Lower leg skin (tissue), 4 donors: ENCODE measurements around the gene PPP1R11. TPM values are rescaled to one million over a fixed set of nuclear protein-coding genes. Genes with fewer than 3 reads are reported as not detected.
"Not testable (repeated sequence)": the region's sequence is repeated elsewhere in the genome, so short reads cannot be mapped to it uniquely, and the experiment has no call there.

Experiments used
- DNase-seq, 2 donors: peaks; one replicate each; pipeline ENCODE4 v3.0.0-alpha.2; 2019; ENCODE audit warnings: low spot score in 2 of 2
- H3K4me3 ChIP-seq: fragments of 200-600 bp; sonication (generic); 2 replicates; pipeline ENCODE4 v1.5.1; 2017; ENCODE audit warnings: mild to moderate bottlenecking, low read depth; ENCODE audit not compliant: poor library complexity, severe bottlenecking
- CTCF ChIP-seq, 3 donors: fragments of 450-650 bp; IDR thresholded peaks; one replicate each; pipeline ENCODE4 v1.5.1; 2016; ENCODE audit warnings: antibody characterized with exemption in 3 of 3, mild to moderate bottlenecking in 3 of 3, moderate library complexity in 2 of 3
- POLR2A ChIP-seq, 2 donors: fragments of 450-650 bp; IDR thresholded peaks; one replicate each; pipeline ENCODE4 v1.6.1; 2016 to 2017; ENCODE audit warnings: antibody characterized with exemption in 2 of 2, mild to moderate bottlenecking in 1 of 2, moderate library complexity in 1 of 2
- whole genome bisulfite sequencing, 2 donors: methylation state at CpG; one replicate each; pipeline ENCODE4 v1.1.5; 2018; 5-methylcytosine and 5-hydroxymethylcytosine counted together
- intact Hi-C: fragments of 100-400 bp; cut with DNase I; formaldehyde crosslinking; loops from one replicate; pipeline ENCODE4 v1.15.0; 2023; ENCODE audit warnings: low total_unique reads
- total RNA-seq, 4 donors: library from RNA; depleted of rRNA; stranded (reverse); fragments of >200 nt; gene quantifications; one replicate each; pipeline ENCODE4 v1.1.0, GENCODE V29; 2016

PPP1R11 gene
- 10 to 100 TPM; 32.2 to 38.2 (median 36.6) TPM for total RNA-seq

GRCh38 chr6:30066577-30067459, at the start of gene PPP1R11:
Gene PPP1R11 (plus strand): TSS chr6:30067198. CDS start chr6:30067411, 213 bp downstream.
- H3K4me3 ChIP-seq: peak within 1 kb of the TSS; percentile 63
- peak; percentile 98 to 99 for DNase-seq
- WGBS, 2 donors: 0% methylated on average over 46 of the region's 46 CpGs
- intact Hi-C loops: no loop called here
- TF ChIP-seq POLR2A (IDR thresholded peaks at IDR 0.05): no peak
- TF ChIP-seq CTCF (IDR thresholded peaks at IDR 0.05): no peak

GRCh38 chr6:30019819-30020218, 47.2 kb upstream of the PPP1R11 start:
- H3K4me3 ChIP-seq: no peak overlapping the region
- TF ChIP-seq POLR2A (IDR thresholded peaks at IDR 0.05) (no peak), CTCF (IDR thresholded peaks at IDR 0.05) (no peak)
- WGBS, 2 donors: 88 to 100% methylated on average over 2 of the region's 2 CpGs
- no peak for DNase-seq
- intact Hi-C loops: no loop called here

GRCh38 chr6:30020626-30021025, 46.4 kb upstream of the PPP1R11 start:
- TF ChIP-seq POLR2A (IDR thresholded peaks at IDR 0.05) (no peak), CTCF (IDR thresholded peaks at IDR 0.05) (no peak)
- no peak overlapping the region for H3K4me3 ChIP-seq
- WGBS, 2 donors: 94 to 95% methylated on average over 1 of the region's 1 CpG
- DNase-seq: no peak
- intact Hi-C loops: no loop called here

- 90 to 94% methylated on average over 3 of the region's 3 CpGs for WGBS, 2 donors
- no peak for DNase-seq
- TF ChIP-seq CTCF (IDR thresholded peaks at IDR 0.05) (no peak), POLR2A (IDR thresholded peaks at IDR 0.05) (no peak)
- intact Hi-C loops: no loop called here
- H3K4me3 ChIP-seq: no peak overlapping the region
Measured at GRCh38 chr6:30022189-30022588, 44.8 kb upstream of the PPP1R11 start.

GRCh38 chr6:30022712-30023111, 44.3 kb upstream of the PPP1R11 start:
- intact Hi-C loops, H3K4me3 ChIP-seq, DNase-seq: not testable (repeated sequence)

- no peak for DNase-seq
- TF ChIP-seq CTCF (IDR thresholded peaks at IDR 0.05): no peak
- no peak for TF ChIP-seq POLR2A (IDR thresholded peaks at IDR 0.05)
- 93 to 98% methylated on average over 1 of the region's 1 CpG for WGBS, 2 donors
- intact Hi-C loops: no loop called here
- H3K4me3 ChIP-seq: no peak overlapping the region
Measured at GRCh38 chr6:30025186-30025585, 41.8 kb upstream of the PPP1R11 start.
